Liver (tissue), 9 donors: ENCODE measurements around the gene SLC24A4. TPM values are rescaled to one million over a fixed set of nuclear protein-coding genes. Genes with fewer than 3 reads are reported as not detected.

Source experiments
- DNase-seq: peaks from one replicate; pipeline ENCODE4 v3.0.0-alpha.2; 2017; ENCODE audit warnings: low spot score
- H3K27ac ChIP-seq, 2 donors: one replicate each; pipeline ENCODE4 v1.7.0; 2013; ENCODE audit warnings: inconsistent platforms in 2 of 2, low read length in 2 of 2, control low read depth in 1 of 2, low read depth in 1 of 2, mild to moderate bottlenecking in 1 of 2
- H3K27me3 ChIP-seq, 4 donors: one replicate each; pipeline versions ENCODE4 v1.6.1 to v1.7.0; 2013; ENCODE audit warnings: low read length in 3 of 4, inconsistent platforms in 1 of 4, mild to moderate bottlenecking in 1 of 4, moderate library complexity in 1 of 4; ENCODE audit not compliant: control insufficient read depth in 4 of 4, insufficient read depth in 4 of 4
- H3K36me3 ChIP-seq, 4 donors: one replicate each; pipeline versions ENCODE4 v1.6.1 to v1.7.0; 2013; ENCODE audit warnings: low read length in 3 of 4, mild to moderate bottlenecking in 3 of 4, low read depth in 1 of 4, moderate library complexity in 1 of 4; ENCODE audit not compliant: control insufficient read depth in 4 of 4, insufficient read depth in 3 of 4
- H3K4me1 ChIP-seq, 4 donors: one replicate each; pipeline versions ENCODE4 v1.6.1 to v1.7.0; 2013; ENCODE audit warnings: low read length in 3 of 4, mild to moderate bottlenecking in 3 of 4, moderate library complexity in 1 of 4; ENCODE audit not compliant: control insufficient read depth in 4 of 4, insufficient read depth in 4 of 4
- H3K4me3 ChIP-seq, 3 donors: one replicate each; pipeline versions ENCODE4 v1.6.1 to v1.7.0; 2013; ENCODE audit warnings: low read length in 3 of 3, control low read depth in 1 of 3, low read depth in 1 of 3, mild to moderate bottlenecking in 1 of 3
- H3K9ac ChIP-seq, 2 donors: one replicate each; pipeline ENCODE4 v1.7.0; 2013; ENCODE audit warnings: low read length in 2 of 2, mild to moderate bottlenecking in 2 of 2, moderate library complexity in 2 of 2, control low read depth in 1 of 2, low read depth in 1 of 2
- H3K9me3 ChIP-seq, 4 donors: one replicate each; pipeline versions ENCODE4 v1.6.1 to v1.7.0; 2013; ENCODE audit warnings: low read length in 3 of 4; ENCODE audit not compliant: control insufficient read depth in 4 of 4
- EGR1 ChIP-seq, 2 donors: IDR thresholded peaks; 2 replicates each; pipeline ENCODE4 v1.6.1; 2016 to 2018; ENCODE audit warnings: antibody characterized with exemption in 2 of 2, low read depth in 2 of 2
- FOXA1 ChIP-seq: IDR thresholded peaks from 2 replicates; pipeline ENCODE4 v1.6.1; 2016; ENCODE audit warnings: antibody characterized with exemption
- FOXA2 ChIP-seq: IDR thresholded peaks from 2 replicates; pipeline ENCODE4 v1.6.1; 2016; ENCODE audit warnings: antibody characterized with exemption
- GABPA ChIP-seq, 2 donors: IDR thresholded peaks in 1 of 2; conservative IDR thresholded peaks in 1 of 2; 2 replicates each; pipeline ENCODE4 v1.6.1; 2016; ENCODE audit warnings: antibody characterized with exemption in 2 of 2, mild to moderate bottlenecking in 1 of 2, moderate library complexity in 1 of 2
- HNF4A ChIP-seq, 2 donors: conservative IDR thresholded peaks; 2 replicates each; pipeline ENCODE4 v1.6.1; 2016; ENCODE audit warnings: antibody characterized with exemption in 2 of 2, mild to moderate bottlenecking in 2 of 2
- HNF4G ChIP-seq: IDR thresholded peaks from 2 replicates; pipeline ENCODE4 v1.6.1; 2016; ENCODE audit warnings: antibody characterized with exemption
- JUND ChIP-seq, 2 donors: IDR thresholded peaks; 2 replicates each; pipeline ENCODE4 v1.6.1; 2016; ENCODE audit warnings: antibody characterized with exemption in 2 of 2
- NR2F2 ChIP-seq: IDR thresholded peaks from 2 replicates; pipeline ENCODE4 v1.6.1; 2016; ENCODE audit warnings: antibody characterized with exemption
- RAD21 ChIP-seq, 2 donors: IDR thresholded peaks; 2 replicates each; pipeline ENCODE4 v1.6.1; 2016; ENCODE audit warnings: antibody characterized with exemption in 2 of 2, mild to moderate bottlenecking in 2 of 2
- RXRA ChIP-seq, 2 donors: IDR thresholded peaks; 2 replicates each; pipeline ENCODE4 v1.6.1; 2017 to 2018; ENCODE audit warnings: antibody characterized with exemption in 2 of 2, mild to moderate bottlenecking in 1 of 2
- SP1 ChIP-seq: IDR thresholded peaks from 2 replicates; pipeline ENCODE4 v1.6.1; 2018; ENCODE audit warnings: antibody characterized with exemption, mild to moderate bottlenecking
- TAF1 ChIP-seq: conservative IDR thresholded peaks from 2 replicates; pipeline ENCODE4 v1.6.1; 2016; ENCODE audit warnings: antibody characterized with exemption, mild to moderate bottlenecking
- YY1 ChIP-seq: IDR thresholded peaks from 2 replicates; pipeline ENCODE4 v1.6.1; 2016; ENCODE audit warnings: antibody characterized with exemption, mild to moderate bottlenecking
- WGBS: extraction: QIAGEN DNeasy Blood & Tissue Kit; methylation state at CpG from one replicate; pipeline ENCODE4 v1.1.7; 2013; 5-methylcytosine and 5-hydroxymethylcytosine counted together
- polyA plus RNA-seq, 2 donors: library from polyadenylated mRNA; stranded (reverse) in 1 of 2; unstranded in 1 of 2; fragments of 200-250 nt in 1 of 2; fragments of >200 nt in 1 of 2; fragmentation: Nextera tagmentation in 1 of 2; extraction: Ambion mirVana in 1 of 2; gene quantifications; one replicate each; pipeline versions ENCODE4 v1.2.1 to v1.2.3, GENCODE V29; 2013 to 2015
- total RNA-seq, 2 donors: library from RNA; depleted of rRNA; stranded (reverse); fragments of >200 nt; gene quantifications; one replicate each; pipeline ENCODE4 v1.2.3, GENCODE V29; 2014
- TF ChIP-seq, protein P1 (sequence below): IDR thresholded peaks from 2 replicates; pipeline ENCODE4 v1.6.1; 2016; ENCODE audit warnings: antibody characterized with exemption
- TF ChIP-seq, protein P2 (sequence below): IDR thresholded peaks from 2 replicates; pipeline ENCODE4 v1.6.1; 2016; ENCODE audit warnings: antibody characterized with exemption
- TF ChIP-seq, protein P3 (sequence below): fragments of 150-350 bp; IDR thresholded peaks from 2 replicates; pipeline ENCODE4 v1.5.1; 2017; ENCODE audit warnings: improper control_type of control experiment, low read depth, low read length; ENCODE audit not compliant: missing input control
- TF ChIP-seq, protein P4 (sequence below): IDR thresholded peaks from 2 replicates; pipeline ENCODE4 v1.6.1; 2016; ENCODE audit warnings: antibody characterized with exemption, mild to moderate bottlenecking
- donor health status: healthy.
- donor health status: healthy.
- donor health status: healthy.
- donor health status: healthy.
- donor health status: healthy.

SLC24A4 gene
- total and polyA plus RNA-seq, 4 donors = 0.06 to 0.23 (median 0.12) TPM

DNA sequence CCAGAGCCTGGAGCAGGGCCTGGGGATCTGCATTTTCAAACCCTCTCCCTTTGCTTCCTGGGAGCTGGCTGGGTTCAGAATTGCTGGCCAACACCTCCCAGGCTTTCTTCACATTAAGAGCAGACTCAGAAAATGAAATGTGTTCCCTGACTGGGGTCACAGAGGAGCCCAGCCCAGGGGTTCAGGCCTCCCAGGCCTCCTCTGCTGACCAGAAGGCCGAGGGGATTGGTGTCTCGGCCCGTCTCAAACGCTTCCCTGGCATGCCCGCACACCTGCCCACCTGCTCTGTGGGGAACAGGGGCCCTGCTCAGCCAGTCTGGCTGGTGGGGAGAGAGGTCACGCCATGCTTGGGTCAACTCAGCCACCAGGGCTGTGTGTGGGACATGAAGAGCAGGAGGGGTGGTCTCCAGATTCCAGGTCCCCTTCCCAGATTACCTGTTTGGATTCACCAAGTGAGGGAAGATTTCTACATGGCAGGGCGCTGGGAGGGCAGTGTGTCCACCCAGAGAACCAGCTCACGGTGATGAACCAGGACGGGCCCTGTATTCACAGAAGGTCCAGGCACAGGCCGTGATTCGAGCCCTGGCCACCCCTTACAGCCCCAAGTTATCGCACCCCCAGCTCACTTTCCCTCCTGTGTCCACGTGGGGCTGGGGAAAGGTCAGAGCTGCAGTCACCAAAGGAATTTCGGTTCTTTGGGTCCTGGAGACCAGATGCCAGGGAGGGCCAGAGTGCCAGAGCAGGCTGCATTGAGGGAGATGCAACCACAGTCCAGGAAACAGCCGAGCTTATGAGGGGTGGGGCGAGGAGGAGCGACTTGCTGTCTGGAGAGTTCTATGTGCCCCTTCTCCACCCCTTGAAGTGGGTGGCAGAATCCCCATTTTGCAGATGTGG, 135.4 kb downstream of the SLC24A4 start:
- H3K9ac ChIP-seq = no peak overlapping the region
- TF ChIP-seq, protein P1, sequence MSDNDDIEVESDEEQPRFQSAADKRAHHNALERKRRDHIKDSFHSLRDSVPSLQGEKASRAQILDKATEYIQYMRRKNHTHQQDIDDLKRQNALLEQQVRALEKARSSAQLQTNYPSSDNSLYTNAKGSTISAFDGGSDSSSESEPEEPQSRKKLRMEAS = no peak
- TF ChIP-seq HNF4G (no peak), FOXA1 (no peak), SP1 (no peak), NR2F2 (no peak), FOXA2 (no peak)
- H3K4me3 ChIP-seq = no peak overlapping the region
- H3K36me3 ChIP-seq = no peaks in the 10 kb centered on the region
- 90% methylated on average over 17 of the region's 17 CpGs for WGBS
- H3K27me3 ChIP-seq = no peaks in the 10 kb centered on the region
- peaks cover 0 to 5% (median 0%) of the 10 kb centered on the region in 4 donors for H3K4me1 ChIP-seq
- H3K9me3 ChIP-seq = no peaks in the 10 kb centered on the region
- DNase-seq = no peak
- H3K27ac ChIP-seq = no peak overlapping the region

DNA sequence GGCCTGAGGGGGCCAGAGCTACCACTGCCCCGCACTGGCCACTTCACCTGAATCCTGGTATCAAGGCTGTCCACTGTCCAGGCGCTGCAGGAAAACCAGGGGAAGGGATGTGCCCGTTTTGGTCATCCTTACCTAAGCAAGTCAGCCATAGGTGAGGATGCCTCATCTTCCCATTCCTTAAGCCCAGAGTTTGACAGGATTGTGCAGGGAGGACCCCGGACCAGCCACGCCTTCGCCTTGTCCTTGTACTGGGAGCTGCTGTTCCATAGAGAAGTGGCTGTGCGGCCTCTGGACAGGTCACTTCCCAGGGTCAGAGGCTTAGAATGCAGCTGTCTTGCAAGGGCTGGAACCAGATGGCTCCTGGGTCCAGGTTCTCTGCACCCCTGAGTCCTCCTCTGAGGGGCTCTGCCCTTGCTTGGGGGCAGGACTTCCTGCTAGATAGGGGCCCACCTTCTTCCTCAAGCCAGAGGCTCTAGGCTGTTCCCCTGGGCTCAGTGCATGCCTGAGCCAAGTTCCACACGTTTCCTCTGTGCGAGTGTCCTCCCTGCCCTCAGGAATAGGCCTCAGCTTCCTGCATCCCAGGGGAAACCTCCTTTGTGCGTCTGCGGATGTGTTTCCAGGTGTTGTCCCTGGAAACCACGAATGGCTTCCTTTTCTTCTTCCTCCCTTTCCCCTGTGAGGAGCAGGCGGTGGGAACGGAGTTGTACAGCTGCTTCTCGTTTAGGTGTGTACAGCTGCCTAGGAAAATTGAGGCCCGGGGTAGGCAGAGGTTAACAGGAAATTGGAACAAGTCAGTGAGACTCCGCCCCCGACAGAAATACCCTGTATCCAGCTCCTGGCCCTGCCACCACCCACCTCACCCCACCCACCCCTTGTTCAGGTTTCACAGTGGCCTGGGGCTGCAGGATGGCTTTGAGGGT, 136.3 kb downstream of the SLC24A4 start:
- TF ChIP-seq YY1 = no peak
- TF ChIP-seq, protein P1 = no peak
- TF ChIP-seq HNF4G = no peak
- no peak for TF ChIP-seq RXRA (IDR thresholded peaks at IDR 0.05)
- no peak for TF ChIP-seq GABPA (IDR thresholded peaks at IDR 0.05 in 1 of 2, conservative IDR thresholded peaks at IDR 0.05 in 1 of 2)
- TF ChIP-seq TAF1 = no peak
- TF ChIP-seq HNF4A (conservative IDR thresholded peaks at IDR 0.05) = no peak
- peak; percentile 73 for TF ChIP-seq NR2F2
- no peak for TF ChIP-seq FOXA1
- peak in 1 of 2 donors; percentile 16 for TF ChIP-seq RAD21 (IDR thresholded peaks at IDR 0.05)
- peaks cover 0 to 5% (median 0%) of the 10 kb centered on the region in 4 donors for H3K4me1 ChIP-seq
- DNase-seq = no peak
- no peaks in the 10 kb centered on the region for H3K36me3 ChIP-seq
- H3K9me3 ChIP-seq = no peaks in the 10 kb centered on the region
- H3K9ac ChIP-seq = no peak overlapping the region
- peak overlapping the region in 1 of 2 donors; percentile 37 for H3K27ac ChIP-seq
- WGBS = 74% methylated on average over 18 of the region's 18 CpGs
- H3K27me3 ChIP-seq = no peaks in the 10 kb centered on the region
- H3K4me3 ChIP-seq = no peak overlapping the region

DNA sequence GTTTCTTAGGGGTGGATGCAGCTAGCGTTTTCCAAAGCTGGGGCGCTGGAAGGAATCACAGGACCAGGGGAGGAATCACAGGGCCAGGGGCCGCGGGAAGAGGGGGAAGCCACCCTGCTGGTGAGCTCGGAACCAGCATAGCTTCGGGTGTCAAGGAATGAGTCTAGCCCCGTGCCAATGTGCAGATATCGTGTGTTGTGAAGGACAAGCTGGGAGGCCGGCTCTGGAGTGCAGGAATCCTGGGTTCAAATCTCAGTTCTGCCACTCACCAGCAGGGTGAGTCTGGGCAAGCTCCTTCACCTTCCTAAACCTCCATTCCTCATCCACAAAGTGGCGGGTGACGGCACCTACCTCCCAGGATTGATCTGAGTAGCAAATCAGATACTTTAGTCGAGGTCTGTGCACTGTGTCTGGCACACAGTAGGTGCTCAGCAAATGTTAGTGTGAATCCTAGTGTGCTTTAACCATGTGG, 137.0 kb downstream of the SLC24A4 start:
- Histone ChIP-seq H3K9ac (no peak overlapping the region), H3K27me3 (no peaks in the 10 kb centered on the region), H3K27ac (peak overlapping the region in 1 of 2 donors; percentile 51), H3K4me3 (no peak overlapping the region), H3K9me3 (no peaks in the 10 kb centered on the region), H3K36me3 (no peaks in the 10 kb centered on the region), H3K4me1 (peaks cover 0 to 5% (median 0%) of the 10 kb centered on the region in 4 donors)
- DNase-seq = no peak
- 79% methylated on average over 12 of the region's 12 CpGs for WGBS
- no peak for TF ChIP-seq RAD21 (IDR thresholded peaks at IDR 0.05)
- no peak for TF ChIP-seq FOXA1
- no peak for TF ChIP-seq HNF4G
- TF ChIP-seq, protein P2, sequence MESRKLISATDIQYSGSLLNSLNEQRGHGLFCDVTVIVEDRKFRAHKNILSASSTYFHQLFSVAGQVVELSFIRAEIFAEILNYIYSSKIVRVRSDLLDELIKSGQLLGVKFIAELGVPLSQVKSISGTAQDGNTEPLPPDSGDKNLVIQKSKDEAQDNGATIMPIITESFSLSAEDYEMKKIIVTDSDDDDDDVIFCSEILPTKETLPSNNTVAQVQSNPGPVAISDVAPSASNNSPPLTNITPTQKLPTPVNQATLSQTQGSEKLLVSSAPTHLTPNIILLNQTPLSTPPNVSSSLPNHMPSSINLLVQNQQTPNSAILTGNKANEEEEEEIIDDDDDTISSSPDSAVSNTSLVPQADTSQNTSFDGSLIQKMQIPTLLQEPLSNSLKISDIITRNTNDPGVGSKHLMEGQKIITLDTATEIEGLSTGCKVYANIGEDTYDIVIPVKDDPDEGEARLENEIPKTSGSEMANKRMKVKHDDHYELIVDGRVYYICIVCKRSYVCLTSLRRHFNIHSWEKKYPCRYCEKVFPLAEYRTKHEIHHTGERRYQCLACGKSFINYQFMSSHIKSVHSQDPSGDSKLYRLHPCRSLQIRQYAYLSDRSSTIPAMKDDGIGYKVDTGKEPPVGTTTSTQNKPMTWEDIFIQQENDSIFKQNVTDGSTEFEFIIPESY = no peak
- TF ChIP-seq EGR1 (IDR thresholded peaks at IDR 0.05; ENCODE audit: low read depth in 2 of 2) = no peak
- no peak for TF ChIP-seq RXRA (IDR thresholded peaks at IDR 0.05)
- no peak for TF ChIP-seq HNF4A (conservative IDR thresholded peaks at IDR 0.05)
- TF ChIP-seq, protein P3, sequence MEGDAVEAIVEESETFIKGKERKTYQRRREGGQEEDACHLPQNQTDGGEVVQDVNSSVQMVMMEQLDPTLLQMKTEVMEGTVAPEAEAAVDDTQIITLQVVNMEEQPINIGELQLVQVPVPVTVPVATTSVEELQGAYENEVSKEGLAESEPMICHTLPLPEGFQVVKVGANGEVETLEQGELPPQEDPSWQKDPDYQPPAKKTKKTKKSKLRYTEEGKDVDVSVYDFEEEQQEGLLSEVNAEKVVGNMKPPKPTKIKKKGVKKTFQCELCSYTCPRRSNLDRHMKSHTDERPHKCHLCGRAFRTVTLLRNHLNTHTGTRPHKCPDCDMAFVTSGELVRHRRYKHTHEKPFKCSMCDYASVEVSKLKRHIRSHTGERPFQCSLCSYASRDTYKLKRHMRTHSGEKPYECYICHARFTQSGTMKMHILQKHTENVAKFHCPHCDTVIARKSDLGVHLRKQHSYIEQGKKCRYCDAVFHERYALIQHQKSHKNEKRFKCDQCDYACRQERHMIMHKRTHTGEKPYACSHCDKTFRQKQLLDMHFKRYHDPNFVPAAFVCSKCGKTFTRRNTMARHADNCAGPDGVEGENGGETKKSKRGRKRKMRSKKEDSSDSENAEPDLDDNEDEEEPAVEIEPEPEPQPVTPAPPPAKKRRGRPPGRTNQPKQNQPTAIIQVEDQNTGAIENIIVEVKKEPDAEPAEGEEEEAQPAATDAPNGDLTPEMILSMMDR = no peak
- TF ChIP-seq, protein P4, sequence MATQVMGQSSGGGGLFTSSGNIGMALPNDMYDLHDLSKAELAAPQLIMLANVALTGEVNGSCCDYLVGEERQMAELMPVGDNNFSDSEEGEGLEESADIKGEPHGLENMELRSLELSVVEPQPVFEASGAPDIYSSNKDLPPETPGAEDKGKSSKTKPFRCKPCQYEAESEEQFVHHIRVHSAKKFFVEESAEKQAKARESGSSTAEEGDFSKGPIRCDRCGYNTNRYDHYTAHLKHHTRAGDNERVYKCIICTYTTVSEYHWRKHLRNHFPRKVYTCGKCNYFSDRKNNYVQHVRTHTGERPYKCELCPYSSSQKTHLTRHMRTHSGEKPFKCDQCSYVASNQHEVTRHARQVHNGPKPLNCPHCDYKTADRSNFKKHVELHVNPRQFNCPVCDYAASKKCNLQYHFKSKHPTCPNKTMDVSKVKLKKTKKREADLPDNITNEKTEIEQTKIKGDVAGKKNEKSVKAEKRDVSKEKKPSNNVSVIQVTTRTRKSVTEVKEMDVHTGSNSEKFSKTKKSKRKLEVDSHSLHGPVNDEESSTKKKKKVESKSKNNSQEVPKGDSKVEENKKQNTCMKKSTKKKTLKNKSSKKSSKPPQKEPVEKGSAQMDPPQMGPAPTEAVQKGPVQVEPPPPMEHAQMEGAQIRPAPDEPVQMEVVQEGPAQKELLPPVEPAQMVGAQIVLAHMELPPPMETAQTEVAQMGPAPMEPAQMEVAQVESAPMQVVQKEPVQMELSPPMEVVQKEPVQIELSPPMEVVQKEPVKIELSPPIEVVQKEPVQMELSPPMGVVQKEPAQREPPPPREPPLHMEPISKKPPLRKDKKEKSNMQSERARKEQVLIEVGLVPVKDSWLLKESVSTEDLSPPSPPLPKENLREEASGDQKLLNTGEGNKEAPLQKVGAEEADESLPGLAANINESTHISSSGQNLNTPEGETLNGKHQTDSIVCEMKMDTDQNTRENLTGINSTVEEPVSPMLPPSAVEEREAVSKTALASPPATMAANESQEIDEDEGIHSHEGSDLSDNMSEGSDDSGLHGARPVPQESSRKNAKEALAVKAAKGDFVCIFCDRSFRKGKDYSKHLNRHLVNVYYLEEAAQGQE = no peak
- no peak for TF ChIP-seq JUND (IDR thresholded peaks at IDR 0.05)
